A673 (cell line): Measurements from ENCODE around the gene SRPX.

ENCODE experiments used
- EZH2 ChIP-seq: fragments of 200-600 bp; sonication (generic); IDR thresholded peaks from 2 replicates; pipeline ENCODE4 v1.6.1; 2017; ENCODE audit warnings: borderline replicate concordance, low read depth, mild to moderate bottlenecking, mixed read lengths, antibody characterized with exemption, low read length; ENCODE audit not compliant: poor library complexity, severe bottlenecking
- TF ChIP-seq, protein P1 (sequence below): fragments of 300-800, 200-600 bp; sonication (generic); conservative IDR thresholded peaks from 2 replicates; pipeline ENCODE4 v1.5.1; 2017; ENCODE audit warnings: low read depth, mild to moderate bottlenecking, antibody characterized with exemption, low read length, moderate library complexity, mixed read lengths

DNA sequence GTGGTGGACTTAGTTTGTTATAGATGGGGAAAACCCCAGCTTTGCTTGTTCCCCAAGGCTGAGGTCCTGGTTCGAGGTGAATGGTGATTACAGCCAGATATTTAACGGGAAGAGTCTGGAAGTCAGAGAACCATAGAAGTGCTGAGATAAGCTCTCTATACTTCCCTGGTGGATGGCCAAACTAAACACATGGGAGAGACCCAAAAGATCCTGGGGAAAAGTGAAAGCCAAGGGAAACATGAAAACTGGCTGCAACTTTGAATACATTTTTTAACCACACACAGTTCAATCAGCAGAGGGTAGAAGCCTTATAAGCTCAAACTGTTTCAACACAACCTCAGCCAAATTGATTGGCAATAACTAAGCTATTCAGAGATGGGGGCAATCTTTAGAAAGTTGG, 29.3 kb upstream of the SRPX start:
- TF ChIP-seq, protein P1, sequence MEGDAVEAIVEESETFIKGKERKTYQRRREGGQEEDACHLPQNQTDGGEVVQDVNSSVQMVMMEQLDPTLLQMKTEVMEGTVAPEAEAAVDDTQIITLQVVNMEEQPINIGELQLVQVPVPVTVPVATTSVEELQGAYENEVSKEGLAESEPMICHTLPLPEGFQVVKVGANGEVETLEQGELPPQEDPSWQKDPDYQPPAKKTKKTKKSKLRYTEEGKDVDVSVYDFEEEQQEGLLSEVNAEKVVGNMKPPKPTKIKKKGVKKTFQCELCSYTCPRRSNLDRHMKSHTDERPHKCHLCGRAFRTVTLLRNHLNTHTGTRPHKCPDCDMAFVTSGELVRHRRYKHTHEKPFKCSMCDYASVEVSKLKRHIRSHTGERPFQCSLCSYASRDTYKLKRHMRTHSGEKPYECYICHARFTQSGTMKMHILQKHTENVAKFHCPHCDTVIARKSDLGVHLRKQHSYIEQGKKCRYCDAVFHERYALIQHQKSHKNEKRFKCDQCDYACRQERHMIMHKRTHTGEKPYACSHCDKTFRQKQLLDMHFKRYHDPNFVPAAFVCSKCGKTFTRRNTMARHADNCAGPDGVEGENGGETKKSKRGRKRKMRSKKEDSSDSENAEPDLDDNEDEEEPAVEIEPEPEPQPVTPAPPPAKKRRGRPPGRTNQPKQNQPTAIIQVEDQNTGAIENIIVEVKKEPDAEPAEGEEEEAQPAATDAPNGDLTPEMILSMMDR = no peak
- TF ChIP-seq EZH2 = no peak
